Stimulated activated CD4-positive, alpha-beta T cell treated with anti-CD3 and anti-CD28 coated beads, Interleukin-1b, Interleukin-23, amount 100 ng/mL, for 4 hours (primary cell): ENCODE data around the gene YTHDF2.
A peak's percentile ranks its signal among the peaks of the same experiment; 100 is the strongest.
"Not testable (repeated sequence)": the region's sequence is repeated elsewhere in the genome, so short reads cannot be mapped to it uniquely, and the experiment has no call there.

Experiments used
- DNase-seq, 2 donors: peaks; one replicate each; pipeline ENCODE4 v3.0.0-alpha.2; 2020; ENCODE audit warnings: low read depth in 2 of 2

YTHDF2 gene

GRCh38 chr1:28736450-28737306 is at the start of gene YTHDF2:
Gene YTHDF2 (plus strand): TSS chr1:28736940. CDS start chr1:28737121, 181 bp downstream.
- peak; percentile 98 for DNase-seq

- DNase-seq, result not testable (repeated sequence)
These were observed 45.1 kb upstream of the YTHDF2 start for GRCh38 chr1:28691627-28692026.

GRCh38 chr1:28703629-28704028 is 33.1 kb upstream of the YTHDF2 start:
- no peak for DNase-seq

- DNase-seq, result no peak
These were observed 20.4 kb upstream of the YTHDF2 start for GRCh38 chr1:28716336-28716735.

- DNase-seq, result no peak
These were observed 18.6 kb upstream of the YTHDF2 start for GRCh38 chr1:28718166-28718565.

GRCh38 chr1:28718586-28719331 is 18.0 kb upstream of the YTHDF2 start:
- no peak for DNase-seq

- DNase-seq, result no peak
These were observed 17.5 kb upstream of the YTHDF2 start for GRCh38 chr1:28719332-28719619.

- no peak for DNase-seq
These were observed 16.4 kb upstream of the YTHDF2 start for GRCh38 chr1:28720376-28720775.

GRCh38 chr1:28721927-28722326 is 14.8 kb upstream of the YTHDF2 start:
- not testable (repeated sequence) for DNase-seq

GRCh38 chr1:28725365-28725764 is 11.4 kb upstream of the YTHDF2 start:
- DNase-seq, result not testable (repeated sequence)

GRCh38 chr1:28735961-28736449 is 735 bp upstream of the YTHDF2 start:
- no peak for DNase-seq

- DNase-seq, result peak; percentile 23 to 51
These were observed 780 bp downstream of the YTHDF2 start for GRCh38 chr1:28737307-28738132.

GRCh38 chr1:28740118-28740517 is 3.4 kb downstream of the YTHDF2 start:
- DNase-seq, result no peak

- DNase-seq, result no peak
These were observed 7.4 kb downstream of the YTHDF2 start for GRCh38 chr1:28744184-28744583.

GRCh38 chr1:28745653-28746173 is 9.0 kb downstream of the YTHDF2 start:
- no peak for DNase-seq

- no peak for DNase-seq
These were observed 13.6 kb downstream of the YTHDF2 start for GRCh38 chr1:28750330-28750729.

GRCh38 chr1:28750771-28751294 is 14.1 kb downstream of the YTHDF2 start:
- not testable (repeated sequence) for DNase-seq

GRCh38 chr1:28751315-28752060 is 14.7 kb downstream of the YTHDF2 start:
- no peak for DNase-seq

- DNase-seq, result no peak
These were observed 19.0 kb downstream of the YTHDF2 start for GRCh38 chr1:28755701-28756100.

- no peak for DNase-seq
These were observed 20.1 kb downstream of the YTHDF2 start for GRCh38 chr1:28756846-28757245.

- DNase-seq, result no peak
These were observed 21.7 kb downstream of the YTHDF2 start for GRCh38 chr1:28758420-28758819.
